ENCODE results near the gene CLHC1.

CLHC1 gene

GRCh38 chr2:55151733-55152433 lies 80.2 kb downstream of the CLHC1 start:
- TF ChIP-seq POLR2AphosphoS5 (IDR thresholded peaks at IDR 0.05; ENCODE audit: low read depth, low read length): no peak
- no peak for TF ChIP-seq REST (IDR thresholded peaks at IDR 0.05; ENCODE audit: insufficient read depth in 1 of 2, low read depth in 2 of 2, low read length in 2 of 2)
- no peak for TF ChIP-seq FOXP2 (optimal IDR thresholded peaks at IDR 0.05; ENCODE audit: borderline replicate concordance, extremely low read depth, extremely low read length, insufficient read depth)
- TF ChIP-seq TAF1 (IDR thresholded peaks at IDR 0.05; ENCODE audit: borderline replicate concordance, insufficient read depth, low read length): no peak
- no peak for TF ChIP-seq SIN3A (IDR thresholded peaks at IDR 0.05; ENCODE audit: borderline replicate concordance, insufficient read depth, low read length)

DNA sequence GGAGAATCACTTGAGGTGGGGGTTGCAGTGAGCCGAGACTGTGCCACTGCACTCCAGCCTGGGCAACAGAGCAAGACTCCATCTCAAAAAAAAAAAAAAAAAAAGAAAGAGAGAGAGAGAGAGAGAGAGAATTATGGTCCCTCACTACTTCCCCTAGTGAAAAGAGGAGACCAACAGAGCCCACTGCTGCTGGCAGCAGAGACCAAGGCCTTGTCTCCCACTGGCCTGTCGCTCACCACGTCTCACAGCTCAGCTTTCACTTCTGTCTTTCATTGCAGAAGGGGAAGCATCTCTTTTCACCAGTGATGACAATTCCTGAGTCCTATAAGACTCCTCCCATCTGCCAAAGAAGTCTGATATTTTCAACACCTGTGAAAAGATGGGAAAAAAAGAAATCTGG lies 81.3 kb downstream of the CLHC1 start:
- TF ChIP-seq REST (IDR thresholded peaks at IDR 0.05; ENCODE audit: insufficient read depth in 1 of 2, low read depth in 2 of 2, low read length in 2 of 2): no peak
- TF ChIP-seq FOXP2 (optimal IDR thresholded peaks at IDR 0.05; ENCODE audit: borderline replicate concordance, extremely low read depth, extremely low read length, insufficient read depth): no peak
- no peak for TF ChIP-seq TAF1 (IDR thresholded peaks at IDR 0.05; ENCODE audit: borderline replicate concordance, insufficient read depth, low read length)
- TF ChIP-seq SIN3A (IDR thresholded peaks at IDR 0.05; ENCODE audit: borderline replicate concordance, insufficient read depth, low read length): no peak
- no peak for TF ChIP-seq POLR2AphosphoS5 (IDR thresholded peaks at IDR 0.05; ENCODE audit: low read depth, low read length)

- TF ChIP-seq REST (IDR thresholded peaks at IDR 0.05; ENCODE audit: insufficient read depth in 1 of 2, low read depth in 2 of 2, low read length in 2 of 2): no peak
- peak; percentile 9 for TF ChIP-seq FOXP2 (optimal IDR thresholded peaks at IDR 0.05; ENCODE audit: borderline replicate concordance, extremely low read depth, extremely low read length, insufficient read depth)
Observed at GRCh38 chr2:55148269-55148668, 83.8 kb downstream of the CLHC1 start.

DNA sequence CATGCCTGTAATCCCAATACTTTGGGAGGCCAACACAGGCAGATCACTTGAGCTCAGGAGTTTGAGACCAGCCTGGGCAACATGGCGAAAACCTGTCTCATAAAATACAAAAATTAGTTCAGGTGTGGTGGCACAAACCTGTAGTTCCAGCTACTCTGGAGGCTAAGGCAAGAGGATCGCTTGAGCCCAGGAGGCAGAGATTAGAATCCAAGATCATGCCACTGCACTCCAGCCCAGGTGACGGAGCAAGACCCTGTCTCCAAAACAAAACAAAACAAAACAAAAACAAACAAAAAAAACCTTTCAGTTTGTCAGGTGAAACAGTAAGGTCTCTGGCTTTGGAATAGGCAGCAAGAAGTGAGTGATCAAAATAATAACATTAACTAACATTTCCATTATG lies 84.6 kb downstream of the CLHC1 start:
- TF ChIP-seq FOXP2 (optimal IDR thresholded peaks at IDR 0.05; ENCODE audit: borderline replicate concordance, extremely low read depth, extremely low read length, insufficient read depth) (no peak), POLR2AphosphoS5 (IDR thresholded peaks at IDR 0.05; ENCODE audit: low read depth, low read length) (no peak), REST (IDR thresholded peaks at IDR 0.05; ENCODE audit: insufficient read depth in 1 of 2, low read depth in 2 of 2, low read length in 2 of 2) (no peak), TAF1 (IDR thresholded peaks at IDR 0.05; ENCODE audit: borderline replicate concordance, insufficient read depth, low read length) (no peak), SIN3A (IDR thresholded peaks at IDR 0.05; ENCODE audit: borderline replicate concordance, insufficient read depth, low read length) (no peak)

DNA sequence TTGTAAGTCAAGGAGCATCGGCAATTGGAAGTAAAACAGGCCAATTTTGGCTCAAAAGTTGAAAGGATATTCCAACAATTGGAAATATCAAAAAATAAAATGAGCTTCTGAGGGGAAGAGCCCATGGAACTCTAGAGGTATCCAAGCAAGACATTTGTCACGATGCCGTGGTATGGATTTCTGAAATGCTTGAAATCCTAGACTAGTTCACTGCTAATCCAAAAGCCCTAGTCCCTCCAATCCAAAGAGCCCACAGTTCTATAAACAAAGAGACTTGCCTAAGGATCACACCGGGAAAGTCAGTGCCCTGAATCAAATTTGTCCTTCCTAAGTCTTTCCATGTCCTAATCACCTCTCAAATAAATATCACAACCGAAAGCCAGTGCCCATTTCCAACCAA lies 85.1 kb downstream of the CLHC1 start:
- TF ChIP-seq POLR2AphosphoS5 (IDR thresholded peaks at IDR 0.05; ENCODE audit: low read depth, low read length) (no peak), SIN3A (IDR thresholded peaks at IDR 0.05; ENCODE audit: borderline replicate concordance, insufficient read depth, low read length) (no peak), TAF1 (IDR thresholded peaks at IDR 0.05; ENCODE audit: borderline replicate concordance, insufficient read depth, low read length) (no peak), FOXP2 (optimal IDR thresholded peaks at IDR 0.05; ENCODE audit: borderline replicate concordance, extremely low read depth, extremely low read length, insufficient read depth) (no peak), REST (IDR thresholded peaks at IDR 0.05; ENCODE audit: insufficient read depth in 1 of 2, low read depth in 2 of 2, low read length in 2 of 2) (no peak)
